Measurements from ENCODE around the gene RPS6KC1. TPM values are rescaled to one million over a fixed set of nuclear protein-coding genes. Genes with fewer than 3 reads are reported as not detected.

The RPS6KC1 gene
- total RNA-seq, 1 experiment from 2014 or later, result 20.5 TPM

DNA sequence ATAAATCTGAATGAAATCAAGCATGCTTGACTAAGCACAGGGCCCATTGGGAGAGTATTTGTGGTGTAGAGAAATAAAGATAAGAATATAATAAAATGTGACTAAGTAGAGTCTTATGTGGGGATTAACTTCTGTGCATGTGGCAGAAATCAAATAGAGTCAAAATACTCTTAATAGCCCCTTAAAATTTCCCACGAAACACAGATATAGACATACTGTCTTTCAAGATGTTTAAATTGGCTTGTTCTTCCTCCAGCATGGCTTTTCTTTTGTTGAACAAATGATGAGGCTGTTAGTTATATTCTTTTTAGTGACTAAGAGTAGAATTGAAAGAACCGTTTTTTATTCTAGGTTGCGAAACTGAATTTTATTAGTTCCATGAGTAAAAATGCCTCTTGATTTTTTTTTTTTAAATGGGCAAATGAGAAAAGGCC is 112.3 kb downstream of the RPS6KC1 start:
- no peak for DNase-seq (ENCODE audit: low read depth, low spot score)
- TF ChIP-seq SIN3A (IDR thresholded peaks at IDR 0.05; ENCODE audit: borderline replicate concordance, insufficient read depth, low read depth, low read length) (no peak), TCF7L2 (IDR thresholded peaks at IDR 0.05; ENCODE audit: low read depth, low read length) (no peak), REST (IDR thresholded peaks at IDR 0.05; ENCODE audit: insufficient read depth in 1 of 2, low read depth in 2 of 2, low read length in 1 of 2) (no peak), POLR2AphosphoS5 (IDR thresholded peaks at IDR 0.05; ENCODE audit: low read depth, low read length) (no peak)
- TF ChIP-seq, protein P1, sequence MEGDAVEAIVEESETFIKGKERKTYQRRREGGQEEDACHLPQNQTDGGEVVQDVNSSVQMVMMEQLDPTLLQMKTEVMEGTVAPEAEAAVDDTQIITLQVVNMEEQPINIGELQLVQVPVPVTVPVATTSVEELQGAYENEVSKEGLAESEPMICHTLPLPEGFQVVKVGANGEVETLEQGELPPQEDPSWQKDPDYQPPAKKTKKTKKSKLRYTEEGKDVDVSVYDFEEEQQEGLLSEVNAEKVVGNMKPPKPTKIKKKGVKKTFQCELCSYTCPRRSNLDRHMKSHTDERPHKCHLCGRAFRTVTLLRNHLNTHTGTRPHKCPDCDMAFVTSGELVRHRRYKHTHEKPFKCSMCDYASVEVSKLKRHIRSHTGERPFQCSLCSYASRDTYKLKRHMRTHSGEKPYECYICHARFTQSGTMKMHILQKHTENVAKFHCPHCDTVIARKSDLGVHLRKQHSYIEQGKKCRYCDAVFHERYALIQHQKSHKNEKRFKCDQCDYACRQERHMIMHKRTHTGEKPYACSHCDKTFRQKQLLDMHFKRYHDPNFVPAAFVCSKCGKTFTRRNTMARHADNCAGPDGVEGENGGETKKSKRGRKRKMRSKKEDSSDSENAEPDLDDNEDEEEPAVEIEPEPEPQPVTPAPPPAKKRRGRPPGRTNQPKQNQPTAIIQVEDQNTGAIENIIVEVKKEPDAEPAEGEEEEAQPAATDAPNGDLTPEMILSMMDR (IDR thresholded peaks at IDR 0.05), result no peak
- intact Hi-C loops (cut with micrococcal nuclease; ENCODE audit: unreplicated experiment) (no loop called here), in situ Hi-C loops (cut with HindIII; ENCODE audit: low pct_unique_long_range_greater_than_20kb, low sequenced_read_pairs) (no loop called here)
- POLR2A ChIA-PET, result no interaction called here
- Histone ChIP-seq H3K36me3 (ENCODE audit: control insufficient read depth, insufficient read depth, low read length) (no peaks in the 10 kb centered on the region; the same call in 1 of the 2 replicates), H3K4me3 (ENCODE audit: low read depth in 2 of 2, low read length in 2 of 2) (no peak overlapping the region), H3K4me1 (ENCODE audit: control insufficient read depth, insufficient read depth, low read length) (no peaks in the 10 kb centered on the region), H3K27ac (ENCODE audit: low read length) (no peak overlapping the region), H3K27me3 (ENCODE audit: control insufficient read depth, insufficient read depth, low read length) (no peaks in the 10 kb centered on the region), H3K9me3 (ENCODE audit: control insufficient read depth, insufficient read depth, low read depth, low read length) (no peaks in the 10 kb centered on the region)
- BruUV-seq (replicated peaks), result no TSS peak
- CTCF ChIA-PET, result no interaction called here
- ATAC-seq, result no peak

- ChIA-PET CTCF (no interaction called here), POLR2A (no interaction called here)
- intact Hi-C loops (cut with micrococcal nuclease; ENCODE audit: unreplicated experiment) (no loop called here), in situ Hi-C loops (cut with HindIII; ENCODE audit: low pct_unique_long_range_greater_than_20kb, low sequenced_read_pairs) (no loop called here)
- Histone ChIP-seq H3K27me3 (ENCODE audit: control insufficient read depth, insufficient read depth, low read length) (no peaks in the 10 kb centered on the region), H3K36me3 (ENCODE audit: control insufficient read depth, insufficient read depth, low read length) (no peaks in the 10 kb centered on the region; the same call in 1 of the 2 replicates), H3K9me3 (ENCODE audit: control insufficient read depth, insufficient read depth, low read depth, low read length) (no peaks in the 10 kb centered on the region), H3K4me1 (ENCODE audit: control insufficient read depth, insufficient read depth, low read length) (no peaks in the 10 kb centered on the region), H3K4me3 (ENCODE audit: low read depth in 2 of 2, low read length in 2 of 2) (no peak overlapping the region), H3K27ac (ENCODE audit: low read length) (no peak overlapping the region)
- DNase-seq (ENCODE audit: low read depth, low spot score), result no peak
- no peak for ATAC-seq
- no TSS peak for BruUV-seq (replicated peaks)
- no peak for TF ChIP-seq SIN3A (IDR thresholded peaks at IDR 0.05; ENCODE audit: borderline replicate concordance, insufficient read depth, low read depth, low read length)
- TF ChIP-seq TCF7L2 (IDR thresholded peaks at IDR 0.05; ENCODE audit: low read depth, low read length), result no peak
- TF ChIP-seq, protein P1 (IDR thresholded peaks at IDR 0.05), result no peak
- TF ChIP-seq REST (IDR thresholded peaks at IDR 0.05; ENCODE audit: insufficient read depth in 1 of 2, low read depth in 2 of 2, low read length in 1 of 2), result no peak
- TF ChIP-seq POLR2AphosphoS5 (IDR thresholded peaks at IDR 0.05; ENCODE audit: low read depth, low read length), result no peak
These were observed 113.5 kb downstream of the RPS6KC1 start for GRCh38 chr1:213164561-213164960.

Data from Panc1 (cell line).